Neural progenitor cell (in vitro differentiated cells): ENCODE data around the gene POLDIP3.

Experiments
- EZH2 ChIP-seq: fragments of 200-600 bp; sonication (generic); IDR thresholded peaks from 2 replicates; pipeline ENCODE4 v1.6.1; 2017; ENCODE audit warnings: antibody characterized with exemption, mild to moderate bottlenecking, moderate library complexity
- EZH2phosphoT487 ChIP-seq: fragments of 200-600 bp; sonication (generic); IDR thresholded peaks from 2 replicates; pipeline ENCODE4 v1.6.1; 2017; ENCODE audit warnings: antibody characterized with exemption
- TF ChIP-seq, protein P1 (sequence below): fragments of 200-600 bp; sonication (generic); IDR thresholded peaks from 2 replicates; pipeline ENCODE4 v1.5.1; 2017; ENCODE audit warnings: antibody characterized with exemption, mild to moderate bottlenecking

- TF ChIP-seq, protein P1, sequence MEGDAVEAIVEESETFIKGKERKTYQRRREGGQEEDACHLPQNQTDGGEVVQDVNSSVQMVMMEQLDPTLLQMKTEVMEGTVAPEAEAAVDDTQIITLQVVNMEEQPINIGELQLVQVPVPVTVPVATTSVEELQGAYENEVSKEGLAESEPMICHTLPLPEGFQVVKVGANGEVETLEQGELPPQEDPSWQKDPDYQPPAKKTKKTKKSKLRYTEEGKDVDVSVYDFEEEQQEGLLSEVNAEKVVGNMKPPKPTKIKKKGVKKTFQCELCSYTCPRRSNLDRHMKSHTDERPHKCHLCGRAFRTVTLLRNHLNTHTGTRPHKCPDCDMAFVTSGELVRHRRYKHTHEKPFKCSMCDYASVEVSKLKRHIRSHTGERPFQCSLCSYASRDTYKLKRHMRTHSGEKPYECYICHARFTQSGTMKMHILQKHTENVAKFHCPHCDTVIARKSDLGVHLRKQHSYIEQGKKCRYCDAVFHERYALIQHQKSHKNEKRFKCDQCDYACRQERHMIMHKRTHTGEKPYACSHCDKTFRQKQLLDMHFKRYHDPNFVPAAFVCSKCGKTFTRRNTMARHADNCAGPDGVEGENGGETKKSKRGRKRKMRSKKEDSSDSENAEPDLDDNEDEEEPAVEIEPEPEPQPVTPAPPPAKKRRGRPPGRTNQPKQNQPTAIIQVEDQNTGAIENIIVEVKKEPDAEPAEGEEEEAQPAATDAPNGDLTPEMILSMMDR: no peak
- TF ChIP-seq EZH2 (no peak), EZH2phosphoT487 (no peak)
Observed at GRCh38 chr22:42544686-42545085, 70.0 kb downstream of the POLDIP3 start.
